Endothelial cell of umbilical vein (primary cell): Measurements from ENCODE around the gene CLCN3. TPM values are rescaled to one million over a fixed set of nuclear protein-coding genes. Genes with fewer than 3 reads are reported as not detected.
"Not testable (repeated sequence)": the region's sequence is repeated elsewhere in the genome, so short reads cannot be mapped to it uniquely, and the experiment has no call there.

Source experiments
- BruUV-seq: library from RNA; stranded (reverse); fragments of 400-500 nt; replicated peaks from 2 replicates; lab custom pipeline; 2021; lab: Mats Ljungman, UMichigan
- CTCF ChIA-PET: fragments of 300-600, 350-600 bp; sonication (Branson Sonifier 250); formaldehyde crosslinking; loops from one replicate; lab custom pipeline; 2021; ENCODE audit warnings: antibody characterized with exemption, inconsistent platforms; lab: Charles Lee
- POLR2A ChIA-PET: fragments of 300-600, 350-600 bp; sonication (Branson Sonifier 250); formaldehyde crosslinking; loops from one replicate; lab custom pipeline; 2021; ENCODE audit warnings: antibody characterized with exemption, inconsistent platforms; lab: Charles Lee
- DNase-seq: peaks from one replicate; pipeline ENCODE4 v3.0.0-alpha.2; 2011; ENCODE audit warnings: low read depth, low spot score
- FAIRE-seq: peaks from 2 replicates; lab custom pipeline; 2011; peaks lifted over from hg19 to GRCh38; lab: Jason Lieb, UNC
- H2AFZ ChIP-seq: 2 replicates; pipeline ENCODE4 v1.6.0; 2012; ENCODE audit warnings: low read depth, low read length, control low read depth, inconsistent platforms
- H3K27ac ChIP-seq: 2 replicates; pipeline ENCODE4 v1.5.1; 2011; ENCODE audit warnings: low read depth, mild to moderate bottlenecking, control low read depth, low read length, moderate library complexity; ENCODE audit not compliant: insufficient read depth
- H3K27me3 ChIP-seq, 2 experiments: 2 replicates each; pipeline versions ENCODE4 v1.6.0 to v1.6.1; 2011; ENCODE audit warnings: low read length in 2 of 2, mixed read lengths in 1 of 2; ENCODE audit not compliant: control insufficient read depth in 2 of 2, insufficient read depth in 2 of 2
- H3K36me3 ChIP-seq, 2 experiments: 2 replicates in 1 of 2; 3 replicates in 1 of 2; pipeline ENCODE4 v1.5.1; 2011; ENCODE audit warnings: low read length in 2 of 2, mild to moderate bottlenecking in 1 of 2, moderate library complexity in 1 of 2; ENCODE audit not compliant: control insufficient read depth in 2 of 2, insufficient read depth in 2 of 2; ENCODE audit errors: extremely low read depth in 1 of 2
- H3K4me1 ChIP-seq: 3 replicates; pipeline ENCODE4 v1.5.1; 2011; ENCODE audit warnings: mild to moderate bottlenecking, low read length; ENCODE audit not compliant: control insufficient read depth, insufficient read depth; ENCODE audit errors: extremely low read depth
- H3K4me2 ChIP-seq: 2 replicates; pipeline ENCODE4 v1.6.1; 2011; ENCODE audit warnings: low read length, control low read depth, mixed read lengths; ENCODE audit not compliant: insufficient read depth
- H3K4me3 ChIP-seq, 3 experiments: fragments of 200-600 bp in 1 of 3; sonication (generic), shearing (Covaris generic) in 1 of 3; replicated peaks in 1 of 3; 2 replicates each; pipeline ENCODE4 v1.5.1; 2011 to 2016; ENCODE audit warnings: control low read depth in 3 of 3, low read length in 3 of 3, mild to moderate bottlenecking in 2 of 3, inconsistent platforms in 1 of 3, low read depth in 1 of 3, moderate library complexity in 1 of 3; ENCODE audit not compliant: insufficient read depth in 1 of 3
- H3K79me2 ChIP-seq: 2 replicates; pipeline ENCODE4 v1.6.0; 2012; ENCODE audit warnings: low read length, inconsistent platforms; ENCODE audit not compliant: control insufficient read depth, insufficient read depth
- H3K9ac ChIP-seq: replicated peaks from 2 replicates; pipeline ENCODE3; 2011; ENCODE audit warnings: low read length, control low read depth; ENCODE audit not compliant: insufficient read depth; ENCODE audit errors: extremely low read depth
- H3K9me1 ChIP-seq: replicated peaks from 3 replicates; pipeline ENCODE4 v1.6.0; 2011; ENCODE audit warnings: mild to moderate bottlenecking, low read length; ENCODE audit not compliant: control insufficient read depth, insufficient read depth; ENCODE audit errors: extremely low read depth
- H3K9me3 ChIP-seq: replicated peaks from 2 replicates; pipeline ENCODE4 v1.5.1; 2012; ENCODE audit warnings: low read length, inconsistent platforms; ENCODE audit not compliant: control insufficient read depth, insufficient read depth
- H4K20me1 ChIP-seq: replicated peaks from 2 replicates; pipeline ENCODE3; 2011; ENCODE audit warnings: mild to moderate bottlenecking, low read length; ENCODE audit not compliant: control insufficient read depth, insufficient read depth; ENCODE audit errors: extremely low read depth
- EZH2 ChIP-seq: IDR thresholded peaks from 2 replicates; pipeline ENCODE4 v1.6.1; 2012; ENCODE audit warnings: borderline replicate concordance, low read depth, mild to moderate bottlenecking, moderate library complexity, low read length, inconsistent platforms; ENCODE audit not compliant: severe bottlenecking
- FOS ChIP-seq: IDR thresholded peaks from 2 replicates; pipeline ENCODE4 v1.6.1; 2011; ENCODE audit warnings: mild to moderate bottlenecking, low read length, moderate library complexity, borderline replicate concordance; ENCODE audit not compliant: insufficient read depth
- GATA2 ChIP-seq: IDR thresholded peaks from 2 replicates; pipeline ENCODE4 v1.7.0; 2011; ENCODE audit warnings: low read depth, mild to moderate bottlenecking, moderate library complexity, mixed read lengths, low read length; ENCODE audit not compliant: insufficient read length, insufficient read depth
- JUN ChIP-seq: IDR thresholded peaks from 2 replicates; pipeline ENCODE4 v1.6.1; 2011; ENCODE audit warnings: borderline replicate concordance, low read depth; ENCODE audit not compliant: insufficient read length, insufficient read depth
- MYC ChIP-seq: IDR thresholded peaks from one replicate; pipeline ENCODE4 v1.6.1; 2011; ENCODE audit warnings: mild to moderate bottlenecking, low read depth, low read length
- POLR2A ChIP-seq: IDR thresholded peaks from 2 replicates; pipeline ENCODE4 v1.6.1; 2012; ENCODE audit warnings: low read depth, mild to moderate bottlenecking, control low read depth, low read length
- POLR2AphosphoS5 ChIP-seq: IDR thresholded peaks from 2 replicates; pipeline ENCODE4 v1.6.1; 2012; ENCODE audit warnings: low read depth, mild to moderate bottlenecking, control low read depth, low read length, moderate library complexity; ENCODE audit not compliant: insufficient read depth
- dilution Hi-C: fragments of 300-500 bp; cut with MboI; formaldehyde crosslinking; loops from one replicate; pipeline ENCODE4 v1.15.0; 2019; ENCODE audit warnings: low sequenced_read_pairs; ENCODE audit not compliant: extremely low pct_ligation_motif_present
- intact Hi-C: fragments of 100-400 bp; cut with micrococcal nuclease; formaldehyde crosslinking; loops from one replicate; pipeline ENCODE4 v1.10.0; 2022
- polyA plus RNA-seq, 4 experiments: library from polyadenylated mRNA; depleted of rRNA in 3 of 4; stranded (reverse) in 3 of 4; unstranded in 1 of 4; fragments of >200 nt; gene quantifications; 2 replicates each; pipeline versions ENCODE4 v1.2.1 to v1.2.3, GENCODE V29; 2011 to 2012; ENCODE audit warnings: missing spikeins in 1 of 4
- total RNA-seq: library from RNA; stranded (reverse); gene quantifications from 2 replicates; pipeline ENCODE4 v1.2.3, GENCODE V29; 2021
- TF ChIP-seq, protein P1 (sequence below), 2 donors: IDR thresholded peaks; 1 replicate in 1 of 2; 2 replicates in 1 of 2; pipeline ENCODE4 v1.5.1; 2011; ENCODE audit warnings: low read length in 2 of 2, mild to moderate bottlenecking in 2 of 2, moderate library complexity in 2 of 2, control low read depth in 1 of 2, inconsistent platforms in 1 of 2, low read depth in 1 of 2; ENCODE audit not compliant: insufficient read depth in 1 of 2; ENCODE audit errors: extremely low read depth in 1 of 2
- TF ChIP-seq, protein P2 (sequence below): IDR thresholded peaks from 2 replicates; pipeline ENCODE4 v1.6.1; 2011; ENCODE audit not compliant: insufficient read depth, insufficient read length

The CLCN3 gene
- total and polyA plus RNA-seq, 2 donors (not counting 3 experiments of a cell fraction or from before 2014, with no cell fraction given), result 16.5 to 51.4 TPM

DNA sequence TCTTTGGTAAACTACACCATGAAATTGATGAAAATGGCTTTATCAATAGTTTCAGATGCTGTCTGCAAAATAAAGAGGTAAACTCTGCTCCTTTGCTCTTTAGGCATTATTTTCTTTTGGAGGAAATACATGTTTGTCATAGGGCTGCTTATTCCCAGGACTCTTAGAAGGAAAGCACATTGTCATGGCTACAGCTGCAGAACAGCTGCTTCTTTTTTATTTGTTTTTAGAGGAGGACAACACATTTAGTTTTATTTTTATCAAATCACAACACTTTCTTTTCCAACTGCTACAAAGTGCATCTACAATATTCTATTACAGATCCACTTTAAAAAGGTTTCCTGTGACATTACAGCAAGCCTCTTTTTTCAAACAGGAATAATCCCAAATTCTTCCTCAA is 150.0 kb downstream of the CLCN3 start:
- Histone ChIP-seq H3K36me3 (no peaks in the 10 kb centered on the region), H2AFZ (no peak overlapping the region), H3K9me1 (no peaks in the 10 kb centered on the region), H3K9ac (no peak overlapping the region), H4K20me1 (no peaks in the 10 kb centered on the region), H3K79me2 (no peaks in the 10 kb centered on the region), H3K27ac (no peak overlapping the region), H3K4me2 (no peak overlapping the region), H3K4me1 (peaks cover 9% of the 10 kb centered on the region), H3K9me3 (no peaks in the 10 kb centered on the region), H3K27me3 (peaks cover 14 to 15% of the 10 kb centered on the region in 2 experiments), H3K4me3 (no peak overlapping the region)
- DNase-seq, result no peak
- intact Hi-C loops (no loop called here), dilution Hi-C loops (no loop called here)
- no peak for TF ChIP-seq POLR2A
- no peak for TF ChIP-seq EZH2
- no peak for TF ChIP-seq JUN
- TF ChIP-seq, protein P1, sequence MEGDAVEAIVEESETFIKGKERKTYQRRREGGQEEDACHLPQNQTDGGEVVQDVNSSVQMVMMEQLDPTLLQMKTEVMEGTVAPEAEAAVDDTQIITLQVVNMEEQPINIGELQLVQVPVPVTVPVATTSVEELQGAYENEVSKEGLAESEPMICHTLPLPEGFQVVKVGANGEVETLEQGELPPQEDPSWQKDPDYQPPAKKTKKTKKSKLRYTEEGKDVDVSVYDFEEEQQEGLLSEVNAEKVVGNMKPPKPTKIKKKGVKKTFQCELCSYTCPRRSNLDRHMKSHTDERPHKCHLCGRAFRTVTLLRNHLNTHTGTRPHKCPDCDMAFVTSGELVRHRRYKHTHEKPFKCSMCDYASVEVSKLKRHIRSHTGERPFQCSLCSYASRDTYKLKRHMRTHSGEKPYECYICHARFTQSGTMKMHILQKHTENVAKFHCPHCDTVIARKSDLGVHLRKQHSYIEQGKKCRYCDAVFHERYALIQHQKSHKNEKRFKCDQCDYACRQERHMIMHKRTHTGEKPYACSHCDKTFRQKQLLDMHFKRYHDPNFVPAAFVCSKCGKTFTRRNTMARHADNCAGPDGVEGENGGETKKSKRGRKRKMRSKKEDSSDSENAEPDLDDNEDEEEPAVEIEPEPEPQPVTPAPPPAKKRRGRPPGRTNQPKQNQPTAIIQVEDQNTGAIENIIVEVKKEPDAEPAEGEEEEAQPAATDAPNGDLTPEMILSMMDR (IDR thresholded peaks at IDR 0.05; ENCODE audit: extremely low read depth in 1 of 2, insufficient read depth in 1 of 2, low read depth in 1 of 2, low read length in 2 of 2), result no peak
- TF ChIP-seq GATA2, result no peak
- no peak for TF ChIP-seq MYC
- TF ChIP-seq POLR2AphosphoS5, result no peak
- no peak for TF ChIP-seq FOS
- TF ChIP-seq, protein P2, sequence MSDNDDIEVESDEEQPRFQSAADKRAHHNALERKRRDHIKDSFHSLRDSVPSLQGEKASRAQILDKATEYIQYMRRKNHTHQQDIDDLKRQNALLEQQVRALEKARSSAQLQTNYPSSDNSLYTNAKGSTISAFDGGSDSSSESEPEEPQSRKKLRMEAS, result no peak
- ChIA-PET CTCF (interaction anchor here (1.1 kb wide), 1 partner anchor 40 kb away, joined by 3 read pairs; no protein-coding TSS in a partner anchor), POLR2A (no interaction called here)
- BruUV-seq, result no TSS peak
- no peak for FAIRE-seq

DNA sequence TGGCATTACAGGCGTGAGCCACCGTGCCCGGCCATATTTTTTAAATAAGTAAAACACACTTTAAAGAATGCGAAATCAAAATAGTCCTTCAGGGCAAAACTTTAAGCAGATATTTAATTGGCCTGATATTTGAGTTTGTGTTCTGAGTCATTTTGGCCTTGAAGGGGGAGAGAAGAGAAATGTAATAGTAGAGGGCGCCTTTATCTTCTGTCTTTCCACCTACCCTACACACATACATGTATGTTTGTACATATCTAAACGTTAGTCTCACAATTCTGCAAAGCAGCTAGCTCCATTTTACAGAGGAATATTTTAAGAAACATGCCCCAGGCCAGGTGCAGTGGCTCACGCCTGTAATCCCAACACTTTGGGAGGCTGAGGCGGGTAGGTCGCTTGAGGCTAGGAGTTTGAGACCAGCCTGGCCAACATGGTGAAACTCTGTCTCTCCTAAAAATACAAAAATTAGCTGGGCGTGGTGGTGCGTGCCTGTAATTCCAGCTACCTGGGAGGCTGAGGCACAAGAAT is 151.2 kb downstream of the CLCN3 start:
- POLR2A ChIA-PET, DNase-seq, BruUV-seq, FAIRE-seq, H3K9ac ChIP-seq, H3K27ac ChIP-seq, H3K4me3 ChIP-seq, H3K4me1 ChIP-seq, H3K9me1 ChIP-seq, H3K9me3 ChIP-seq, H2AFZ ChIP-seq, H3K79me2 ChIP-seq, H3K36me3 ChIP-seq, dilution Hi-C loops, H4K20me1 ChIP-seq, intact Hi-C loops, H3K4me2 ChIP-seq: not testable (repeated sequence)
- CTCF ChIA-PET, result interaction anchor here (1.5 kb wide), 1 partner anchor 108 kb away, joined by 3 read pairs; no protein-coding TSS in a partner anchor
- H3K27me3 ChIP-seq, result peaks cover 15 to 17% of the 10 kb centered on the region in 2 experiments
